ENCODE measurements around the gene ABI3.
"Not testable (repeated sequence)": the region's sequence is repeated elsewhere in the genome, so short reads cannot be mapped to it uniquely, and the experiment has no call there.

The ABI3 gene

GRCh38 chr17:49254066-49254465, 43.6 kb downstream of the ABI3 start:
- no peak for DNase-seq (ENCODE audit: low spot score)

- no peak for DNase-seq (ENCODE audit: low spot score)
Measured at GRCh38 chr17:49255125-49255524, 44.6 kb downstream of the ABI3 start.

- DNase-seq (ENCODE audit: low spot score) = no peak
Measured at GRCh38 chr17:49258394-49258793, 47.9 kb downstream of the ABI3 start.

- no peak for DNase-seq (ENCODE audit: low spot score)
Measured at GRCh38 chr17:49259663-49260010, 49.1 kb downstream of the ABI3 start.

GRCh38 chr17:49260011-49260816, 49.7 kb downstream of the ABI3 start:
- DNase-seq (ENCODE audit: low spot score) = peak; percentile 6

- no peak for DNase-seq (ENCODE audit: low spot score)
Measured at GRCh38 chr17:49260817-49261291, 50.3 kb downstream of the ABI3 start.

- not testable (repeated sequence) for DNase-seq (ENCODE audit: low spot score)
Measured at GRCh38 chr17:49261540-49261939, 51.0 kb downstream of the ABI3 start.

GRCh38 chr17:49266233-49266632, 55.7 kb downstream of the ABI3 start:
- DNase-seq (ENCODE audit: low spot score) = no peak

GRCh38 chr17:49267912-49268311, 57.4 kb downstream of the ABI3 start:
- no peak for DNase-seq (ENCODE audit: low spot score)

GRCh38 chr17:49269356-49269755, 58.8 kb downstream of the ABI3 start:
- DNase-seq (ENCODE audit: low spot score) = no peak
